HK-2 (cell line): ENCODE measurements around the gene PHYKPL.
"Not testable (repeated sequence)": the region's sequence is repeated elsewhere in the genome, so short reads cannot be mapped to it uniquely, and the experiment has no call there.

Experiments used
- DNase-seq: peaks from one replicate; pipeline ENCODE4 v3.0.0-alpha.2; 2018; ENCODE audit not compliant: unreplicated experiment

PHYKPL gene

GRCh38 chr5:178264044-178264443, 31.4 kb upstream of the PHYKPL start:
- DNase-seq: no peak

GRCh38 chr5:178261666-178262600, 29.3 kb upstream of the PHYKPL start:
- DNase-seq: no peak

GRCh38 chr5:178259623-178260536, 27.3 kb upstream of the PHYKPL start:
- DNase-seq: no peak

- no peak for DNase-seq
Observed at GRCh38 chr5:178257650-178258049, 25.0 kb upstream of the PHYKPL start.

GRCh38 chr5:178256746-178257145, 24.1 kb upstream of the PHYKPL start:
- no peak for DNase-seq

- DNase-seq: not testable (repeated sequence)
Observed at GRCh38 chr5:178253632-178254031, 21.0 kb upstream of the PHYKPL start.

- DNase-seq: no peak
Observed at GRCh38 chr5:178252258-178252657, 19.7 kb upstream of the PHYKPL start.

GRCh38 chr5:178250263-178250662, 17.7 kb upstream of the PHYKPL start:
- no peak for DNase-seq

- no peak for DNase-seq
Observed at GRCh38 chr5:178249191-178249989, 16.8 kb upstream of the PHYKPL start.

GRCh38 chr5:178248750-178249149, 16.1 kb upstream of the PHYKPL start:
- DNase-seq: no peak

- no peak for DNase-seq
Observed at GRCh38 chr5:178247481-178248456, 15.2 kb upstream of the PHYKPL start.

GRCh38 chr5:178246624-178247279, 14.2 kb upstream of the PHYKPL start:
- no peak for DNase-seq

- no peak for DNase-seq
Observed at GRCh38 chr5:178245389-178245788, 12.8 kb upstream of the PHYKPL start.

- DNase-seq: no peak
Observed at GRCh38 chr5:178244576-178244975, 12.0 kb upstream of the PHYKPL start.

GRCh38 chr5:178242416-178242815, 9.8 kb upstream of the PHYKPL start:
- DNase-seq: no peak

GRCh38 chr5:178241688-178242231, 9.2 kb upstream of the PHYKPL start:
- DNase-seq: no peak

GRCh38 chr5:178241231-178241663, 8.6 kb upstream of the PHYKPL start:
- no peak for DNase-seq

- DNase-seq: no peak
Observed at GRCh38 chr5:178240766-178241165, 8.2 kb upstream of the PHYKPL start.

- DNase-seq: no peak
Observed at GRCh38 chr5:178240341-178240741, 7.7 kb upstream of the PHYKPL start.
